MM.1S (cell line): ENCODE measurements around the gene XRCC4.

ENCODE experiments used
- EZH2phosphoT487 ChIP-seq: fragments of 300-600 bp; sonication (generic); IDR thresholded peaks from 2 replicates; pipeline ENCODE4 v1.6.1; 2018; ENCODE audit warnings: antibody characterized with exemption, low read length
- TF ChIP-seq, protein P1 (sequence below): fragments of 300-600 bp; sonication (generic); IDR thresholded peaks from 2 replicates; pipeline ENCODE4 v1.5.1; 2016; ENCODE audit warnings: antibody characterized with exemption, low read length, mixed read lengths

DNA sequence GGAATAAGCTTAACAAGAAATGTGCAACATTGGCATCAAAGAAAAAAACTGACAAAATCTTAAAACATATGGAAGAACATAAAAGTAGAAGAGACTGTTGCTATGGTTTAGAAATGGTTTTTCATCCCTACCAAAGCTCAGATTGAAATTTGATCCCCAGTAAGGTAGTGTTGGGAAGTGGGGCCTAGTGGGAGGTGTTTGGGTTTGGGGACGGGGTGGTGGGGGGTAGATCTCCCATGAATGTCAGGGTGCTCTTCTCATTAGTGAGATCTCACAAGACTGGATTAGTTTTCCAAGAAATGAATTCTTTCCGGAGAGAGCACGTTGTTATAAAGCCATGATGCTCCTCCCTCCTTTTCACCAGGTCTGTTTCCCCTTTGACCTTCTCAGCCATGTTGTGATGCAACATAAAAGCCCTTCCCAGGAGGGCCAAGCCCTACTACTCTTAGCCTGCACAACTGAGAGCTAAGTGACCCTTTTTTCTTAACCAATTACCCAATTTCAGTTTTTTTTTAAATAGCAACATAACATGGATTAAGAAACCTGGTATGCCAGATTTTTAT, 10.7 kb upstream of the XRCC4 start:
- TF ChIP-seq EZH2phosphoT487 = no peak
- TF ChIP-seq, protein P1, sequence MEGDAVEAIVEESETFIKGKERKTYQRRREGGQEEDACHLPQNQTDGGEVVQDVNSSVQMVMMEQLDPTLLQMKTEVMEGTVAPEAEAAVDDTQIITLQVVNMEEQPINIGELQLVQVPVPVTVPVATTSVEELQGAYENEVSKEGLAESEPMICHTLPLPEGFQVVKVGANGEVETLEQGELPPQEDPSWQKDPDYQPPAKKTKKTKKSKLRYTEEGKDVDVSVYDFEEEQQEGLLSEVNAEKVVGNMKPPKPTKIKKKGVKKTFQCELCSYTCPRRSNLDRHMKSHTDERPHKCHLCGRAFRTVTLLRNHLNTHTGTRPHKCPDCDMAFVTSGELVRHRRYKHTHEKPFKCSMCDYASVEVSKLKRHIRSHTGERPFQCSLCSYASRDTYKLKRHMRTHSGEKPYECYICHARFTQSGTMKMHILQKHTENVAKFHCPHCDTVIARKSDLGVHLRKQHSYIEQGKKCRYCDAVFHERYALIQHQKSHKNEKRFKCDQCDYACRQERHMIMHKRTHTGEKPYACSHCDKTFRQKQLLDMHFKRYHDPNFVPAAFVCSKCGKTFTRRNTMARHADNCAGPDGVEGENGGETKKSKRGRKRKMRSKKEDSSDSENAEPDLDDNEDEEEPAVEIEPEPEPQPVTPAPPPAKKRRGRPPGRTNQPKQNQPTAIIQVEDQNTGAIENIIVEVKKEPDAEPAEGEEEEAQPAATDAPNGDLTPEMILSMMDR = no peak
